GM18861 (cell line): ENCODE measurements around the gene TGFBR1.
"Not testable (repeated sequence)": the region's sequence is repeated elsewhere in the genome, so short reads cannot be mapped to it uniquely, and the experiment has no call there.

Source experiments
- ATAC-seq: cut with Tn5 transposase; IDR thresholded peaks from one replicate; pipeline ENCODE4 v1.9.1; 2021; ENCODE audit not compliant: unreplicated experiment

Gene TGFBR1

GRCh38 chr9:99075246-99075912 is 29.5 kb upstream of the TGFBR1 start:
- ATAC-seq: no peak

- no peak for ATAC-seq
Observed at GRCh38 chr9:99076030-99076429, 28.9 kb upstream of the TGFBR1 start.

GRCh38 chr9:99076483-99077171 is 28.3 kb upstream of the TGFBR1 start:
- ATAC-seq: no peak

- no peak for ATAC-seq
Observed at GRCh38 chr9:99078717-99079116, 26.2 kb upstream of the TGFBR1 start.

DNA sequence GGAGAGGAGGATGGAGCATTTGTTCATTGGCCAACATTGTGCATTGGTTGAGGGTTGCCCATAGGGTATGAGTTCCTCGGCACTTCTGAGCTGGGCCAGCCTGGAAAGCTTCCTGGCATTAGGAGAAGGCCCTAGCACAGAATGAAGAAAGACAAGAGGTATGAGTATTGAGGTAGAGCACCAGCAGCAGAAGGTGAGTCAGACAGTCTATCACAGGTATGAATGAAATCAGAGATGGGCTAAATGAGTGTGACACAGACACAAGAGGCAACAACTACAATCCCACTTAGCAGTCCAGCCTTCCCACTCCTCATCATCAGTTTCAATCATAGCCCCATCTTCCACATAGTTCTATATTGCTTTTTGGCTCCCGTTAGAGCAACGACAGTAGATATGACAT is 25.4 kb upstream of the TGFBR1 start:
- no peak for ATAC-seq

GRCh38 chr9:99083051-99083450 is 21.9 kb upstream of the TGFBR1 start:
- no peak for ATAC-seq

DNA sequence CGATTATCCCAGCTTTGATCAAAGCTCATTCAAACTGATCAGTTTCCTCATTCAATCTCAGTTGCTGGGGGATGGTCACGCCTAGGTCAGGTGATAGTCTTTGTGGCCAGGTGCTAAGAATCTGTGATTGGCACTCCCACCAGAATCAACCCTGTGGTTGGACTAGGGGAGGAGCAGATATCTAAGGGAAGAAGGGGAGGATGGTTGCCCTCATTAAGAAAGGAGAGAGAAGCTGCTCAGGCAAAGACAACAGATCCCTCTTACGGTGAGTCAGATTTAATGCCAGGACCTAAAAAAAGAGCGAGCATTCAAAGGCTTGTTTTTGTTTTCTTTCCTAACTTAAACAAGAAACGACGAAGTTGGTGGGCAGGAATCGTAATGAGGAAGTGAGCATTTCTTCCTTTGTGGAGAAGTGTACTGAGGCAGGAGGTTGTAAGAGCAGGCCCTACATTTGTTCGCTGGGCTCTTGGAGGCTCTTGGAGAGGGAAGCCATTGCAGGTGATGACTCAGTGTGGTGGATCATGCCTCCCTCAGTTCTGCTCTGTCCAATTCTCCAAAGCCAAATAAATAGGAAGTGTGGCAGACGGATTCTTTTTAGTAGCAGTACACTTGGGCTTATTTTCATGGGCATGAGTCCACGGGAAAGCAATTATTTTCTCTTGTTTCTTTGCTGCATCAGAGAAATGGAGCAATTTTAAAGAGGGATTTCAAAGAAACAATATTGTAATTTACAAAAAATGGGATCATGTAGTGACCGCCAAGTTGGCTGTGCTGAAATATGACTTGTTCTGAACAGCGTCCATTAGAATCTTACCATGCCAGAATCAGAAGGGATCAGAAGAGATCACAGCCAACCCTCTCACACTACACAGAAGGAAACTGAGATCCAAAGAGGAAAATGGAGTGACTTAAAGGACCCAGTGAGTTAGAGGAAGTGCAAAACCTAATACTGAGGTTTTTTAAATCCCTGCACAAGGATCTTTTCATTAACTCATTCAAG is 18.7 kb upstream of the TGFBR1 start:
- ATAC-seq: no peak

GRCh38 chr9:99087462-99087861 is 17.5 kb upstream of the TGFBR1 start:
- ATAC-seq: no peak

- ATAC-seq: no peak
Observed at GRCh38 chr9:99090336-99091130, 14.4 kb upstream of the TGFBR1 start.

GRCh38 chr9:99092643-99093491 is 12.0 kb upstream of the TGFBR1 start:
- ATAC-seq: no peak

DNA sequence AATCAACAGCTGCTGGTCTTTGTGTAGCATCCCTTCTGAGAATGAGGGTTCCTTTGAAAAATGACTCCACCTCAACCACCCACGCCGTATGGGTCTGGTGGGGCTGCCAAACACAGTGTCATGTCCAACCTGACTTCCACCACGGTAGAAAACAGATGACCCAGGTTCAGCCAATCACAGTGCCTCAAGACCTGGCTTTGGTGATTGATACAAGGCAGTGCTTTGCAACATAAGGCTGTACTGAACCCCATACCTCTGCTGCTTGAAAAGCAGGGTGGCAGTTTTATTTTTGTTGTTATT is 11.5 kb upstream of the TGFBR1 start:
- ATAC-seq: no peak

- ATAC-seq: no peak
Observed at GRCh38 chr9:99095565-99095964, 9.3 kb upstream of the TGFBR1 start.

DNA sequence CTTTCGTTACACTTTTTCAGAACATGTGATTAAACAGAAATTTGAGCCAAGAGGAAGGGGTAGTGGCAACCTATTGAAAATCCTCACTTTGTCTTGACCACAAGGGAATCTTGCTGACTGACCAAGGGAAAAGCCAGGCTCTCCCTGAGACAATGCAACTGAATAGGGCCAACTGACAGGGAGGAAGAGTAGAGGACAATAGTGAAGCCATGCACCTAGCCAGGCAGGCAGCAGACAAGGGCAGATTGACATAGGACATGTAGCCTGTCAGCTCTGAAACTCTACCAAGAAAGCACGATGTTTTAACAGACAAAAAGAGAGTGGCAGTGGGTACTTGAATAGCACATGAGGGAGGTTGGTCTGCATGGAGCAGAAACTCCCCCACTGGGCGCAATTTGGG is 8.5 kb upstream of the TGFBR1 start:
- ATAC-seq: no peak

GRCh38 chr9:99099806-99100585 is 4.9 kb upstream of the TGFBR1 start:
- ATAC-seq: not testable (repeated sequence)

GRCh38 chr9:99101271-99101670 is 3.6 kb upstream of the TGFBR1 start:
- no peak for ATAC-seq

GRCh38 chr9:99101812-99102211 is 3.1 kb upstream of the TGFBR1 start:
- no peak for ATAC-seq

DNA sequence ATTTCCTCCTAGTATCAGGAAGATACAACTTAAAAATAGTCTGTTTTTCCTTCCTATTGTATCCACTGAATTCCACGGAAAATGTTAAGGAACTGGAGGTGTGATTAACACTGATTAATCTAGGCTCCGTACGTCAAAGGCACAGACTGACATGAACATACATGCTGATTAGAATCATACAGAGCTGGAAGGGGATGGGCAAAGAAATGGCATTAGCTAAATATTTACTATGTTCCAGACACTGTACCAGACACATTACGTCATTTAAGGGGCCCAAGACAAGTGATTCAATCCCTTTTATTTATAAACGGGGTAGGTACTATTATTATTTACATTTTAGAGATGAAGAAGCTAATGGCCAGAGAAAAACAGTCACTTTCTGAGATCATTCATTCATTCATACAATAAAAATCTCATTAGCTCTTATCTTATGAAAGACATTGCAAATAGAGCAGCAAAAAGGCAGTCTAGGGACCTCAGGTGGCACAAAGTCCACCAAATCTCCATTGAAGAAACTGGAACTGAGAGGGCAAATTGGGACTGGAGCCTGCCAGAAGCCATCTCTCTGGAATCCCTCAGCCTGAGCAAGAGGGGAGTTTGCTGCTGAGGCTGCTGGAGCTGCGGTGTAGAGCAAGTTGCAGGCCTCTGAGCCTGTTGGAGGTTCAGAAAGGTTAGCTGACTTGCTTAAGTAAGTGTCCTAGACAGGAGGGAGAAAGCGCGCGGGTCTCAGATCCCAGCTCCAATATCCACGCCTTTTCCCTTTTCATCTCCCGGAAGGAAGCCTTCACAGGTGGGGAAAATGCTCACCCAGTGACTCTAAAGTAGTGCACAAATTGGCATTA is 1.6 kb upstream of the TGFBR1 start:
- ATAC-seq: no peak

GRCh38 chr9:99103901-99104458 is 933 bp upstream of the TGFBR1 start:
- no peak for ATAC-seq
